ENCODE results near the gene PLEKHG4. TPM values are rescaled to one million over a fixed set of nuclear protein-coding genes. Genes with fewer than 3 reads are reported as not detected.

PLEKHG4 gene
- polyA plus RNA-seq, 1 donor from 2014 or later, result 0.28 TPM

DNA sequence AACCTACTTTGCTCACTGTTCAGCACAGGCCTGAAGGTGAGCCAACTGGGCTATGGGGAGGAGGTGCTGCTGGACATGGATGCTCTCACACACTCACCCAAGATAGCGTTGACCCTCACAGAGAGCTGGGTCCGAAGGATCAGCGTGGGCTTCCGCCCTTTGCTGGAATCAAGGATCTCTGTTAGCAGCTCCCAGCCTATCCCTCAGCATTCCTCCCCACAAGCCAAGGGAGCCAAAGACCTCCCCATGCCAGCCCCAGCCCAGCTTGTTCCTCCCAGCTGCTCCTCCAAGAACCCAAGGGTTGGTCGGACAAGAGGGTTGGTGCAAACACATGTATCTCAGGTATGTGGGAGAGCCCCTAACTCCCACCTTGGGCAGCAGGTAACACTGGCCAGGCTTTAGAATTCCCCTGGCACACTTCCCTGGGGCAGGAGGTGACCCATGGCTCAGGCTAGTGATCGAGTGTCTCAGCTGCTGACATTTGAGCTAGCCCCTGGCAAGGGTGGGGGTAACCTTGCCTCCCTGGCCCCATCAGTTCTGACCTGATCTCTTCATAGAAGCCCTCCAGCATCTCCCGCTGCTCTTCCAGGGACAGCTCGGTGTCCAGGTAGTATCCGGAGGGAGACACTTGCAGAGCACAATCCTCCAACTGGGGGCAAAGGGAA lies 40.4 kb upstream of the PLEKHG4 start:
- H3K27ac ChIP-seq (ENCODE audit: low read length), result no peak overlapping the region
- H4K20me1 ChIP-seq (ENCODE audit: insufficient read depth), result no peaks in the 10 kb centered on the region
- H3K36me3 ChIP-seq (ENCODE audit: insufficient read depth, low read length), result no peaks in the 10 kb centered on the region
- no peaks in the 10 kb centered on the region for H3K79me2 ChIP-seq (replicated peaks; ENCODE audit: insufficient read depth, low read length)
- H3K27me3 ChIP-seq (ENCODE audit: insufficient read depth, low read depth, low read length), result no peaks in the 10 kb centered on the region
- no peak overlapping the region for H3K9ac ChIP-seq (ENCODE audit: low read length)
- H3K9me2 ChIP-seq (ENCODE audit: insufficient read depth, low read length), result no peaks in the 10 kb centered on the region
- no peaks in the 10 kb centered on the region for H3F3A ChIP-seq (ENCODE audit: insufficient read depth, low read length, poor library complexity, severe bottlenecking)
- H3K4me3 ChIP-seq (ENCODE audit: low read length), result no peak overlapping the region
- no peaks in the 10 kb centered on the region for H3K9me3 ChIP-seq (ENCODE audit: low read length)
- no peak overlapping the region for H2AFZ ChIP-seq (ENCODE audit: low read depth, low read length)
- TF ChIP-seq, protein P1, sequence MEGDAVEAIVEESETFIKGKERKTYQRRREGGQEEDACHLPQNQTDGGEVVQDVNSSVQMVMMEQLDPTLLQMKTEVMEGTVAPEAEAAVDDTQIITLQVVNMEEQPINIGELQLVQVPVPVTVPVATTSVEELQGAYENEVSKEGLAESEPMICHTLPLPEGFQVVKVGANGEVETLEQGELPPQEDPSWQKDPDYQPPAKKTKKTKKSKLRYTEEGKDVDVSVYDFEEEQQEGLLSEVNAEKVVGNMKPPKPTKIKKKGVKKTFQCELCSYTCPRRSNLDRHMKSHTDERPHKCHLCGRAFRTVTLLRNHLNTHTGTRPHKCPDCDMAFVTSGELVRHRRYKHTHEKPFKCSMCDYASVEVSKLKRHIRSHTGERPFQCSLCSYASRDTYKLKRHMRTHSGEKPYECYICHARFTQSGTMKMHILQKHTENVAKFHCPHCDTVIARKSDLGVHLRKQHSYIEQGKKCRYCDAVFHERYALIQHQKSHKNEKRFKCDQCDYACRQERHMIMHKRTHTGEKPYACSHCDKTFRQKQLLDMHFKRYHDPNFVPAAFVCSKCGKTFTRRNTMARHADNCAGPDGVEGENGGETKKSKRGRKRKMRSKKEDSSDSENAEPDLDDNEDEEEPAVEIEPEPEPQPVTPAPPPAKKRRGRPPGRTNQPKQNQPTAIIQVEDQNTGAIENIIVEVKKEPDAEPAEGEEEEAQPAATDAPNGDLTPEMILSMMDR (IDR thresholded peaks at IDR 0.05; ENCODE audit: poor library complexity, severe bottlenecking), result no peak
- TF ChIP-seq POLR2AphosphoS5 (IDR thresholded peaks at IDR 0.05) (no peak), SMC3 (conservative IDR thresholded peaks at IDR 0.05; ENCODE audit: poor library complexity) (no peak), EZH2 (IDR thresholded peaks at IDR 0.05; ENCODE audit: borderline replicate concordance, insufficient read depth, low read length, poor library complexity, severe bottlenecking) (no peak), MXI1 (conservative IDR thresholded peaks at IDR 0.05; ENCODE audit: poor library complexity, severe bottlenecking) (no peak), EP300 (conservative IDR thresholded peaks at IDR 0.05; ENCODE audit: poor library complexity, severe bottlenecking) (no peak), RAD21 (conservative IDR thresholded peaks at IDR 0.05) (no peak), TAF1 (IDR thresholded peaks at IDR 0.05; ENCODE audit: low read depth) (no peak)
- TF ChIP-seq, protein P2, sequence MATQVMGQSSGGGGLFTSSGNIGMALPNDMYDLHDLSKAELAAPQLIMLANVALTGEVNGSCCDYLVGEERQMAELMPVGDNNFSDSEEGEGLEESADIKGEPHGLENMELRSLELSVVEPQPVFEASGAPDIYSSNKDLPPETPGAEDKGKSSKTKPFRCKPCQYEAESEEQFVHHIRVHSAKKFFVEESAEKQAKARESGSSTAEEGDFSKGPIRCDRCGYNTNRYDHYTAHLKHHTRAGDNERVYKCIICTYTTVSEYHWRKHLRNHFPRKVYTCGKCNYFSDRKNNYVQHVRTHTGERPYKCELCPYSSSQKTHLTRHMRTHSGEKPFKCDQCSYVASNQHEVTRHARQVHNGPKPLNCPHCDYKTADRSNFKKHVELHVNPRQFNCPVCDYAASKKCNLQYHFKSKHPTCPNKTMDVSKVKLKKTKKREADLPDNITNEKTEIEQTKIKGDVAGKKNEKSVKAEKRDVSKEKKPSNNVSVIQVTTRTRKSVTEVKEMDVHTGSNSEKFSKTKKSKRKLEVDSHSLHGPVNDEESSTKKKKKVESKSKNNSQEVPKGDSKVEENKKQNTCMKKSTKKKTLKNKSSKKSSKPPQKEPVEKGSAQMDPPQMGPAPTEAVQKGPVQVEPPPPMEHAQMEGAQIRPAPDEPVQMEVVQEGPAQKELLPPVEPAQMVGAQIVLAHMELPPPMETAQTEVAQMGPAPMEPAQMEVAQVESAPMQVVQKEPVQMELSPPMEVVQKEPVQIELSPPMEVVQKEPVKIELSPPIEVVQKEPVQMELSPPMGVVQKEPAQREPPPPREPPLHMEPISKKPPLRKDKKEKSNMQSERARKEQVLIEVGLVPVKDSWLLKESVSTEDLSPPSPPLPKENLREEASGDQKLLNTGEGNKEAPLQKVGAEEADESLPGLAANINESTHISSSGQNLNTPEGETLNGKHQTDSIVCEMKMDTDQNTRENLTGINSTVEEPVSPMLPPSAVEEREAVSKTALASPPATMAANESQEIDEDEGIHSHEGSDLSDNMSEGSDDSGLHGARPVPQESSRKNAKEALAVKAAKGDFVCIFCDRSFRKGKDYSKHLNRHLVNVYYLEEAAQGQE (IDR thresholded peaks at IDR 0.05; ENCODE audit: borderline replicate concordance), result no peak
- H3K4me2 ChIP-seq (ENCODE audit: low read length), result no peak overlapping the region

DNA sequence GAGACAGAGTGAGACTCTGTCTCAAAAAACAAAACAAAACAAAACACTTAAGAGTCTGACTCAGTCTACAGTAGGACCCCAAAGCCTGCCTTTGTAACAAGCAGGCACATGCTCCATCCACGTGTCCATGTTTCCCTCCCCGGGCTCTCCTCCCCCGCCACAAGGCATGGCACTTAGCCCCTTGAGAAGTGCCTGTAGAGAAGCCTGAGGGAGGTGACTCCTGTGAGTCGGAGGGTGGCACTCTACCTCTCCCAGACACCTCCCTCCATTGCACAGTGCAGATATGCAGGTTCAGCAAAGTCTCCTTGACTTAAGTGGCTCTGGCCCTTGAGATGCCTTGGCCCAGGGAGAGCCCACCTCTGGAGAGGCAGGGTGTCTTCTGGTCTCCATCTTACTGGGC lies 38.8 kb upstream of the PLEKHG4 start:
- Histone ChIP-seq H4K20me1 (ENCODE audit: insufficient read depth) (no peaks in the 10 kb centered on the region), H3K9ac (ENCODE audit: low read length) (no peak overlapping the region), H3K4me3 (ENCODE audit: low read length) (no peak overlapping the region), H3K36me3 (ENCODE audit: insufficient read depth, low read length) (no peaks in the 10 kb centered on the region), H3K79me2 (replicated peaks; ENCODE audit: insufficient read depth, low read length) (no peaks in the 10 kb centered on the region), H3F3A (ENCODE audit: insufficient read depth, low read length, poor library complexity, severe bottlenecking) (no peaks in the 10 kb centered on the region), H3K4me2 (ENCODE audit: low read length) (no peak overlapping the region), H3K9me3 (ENCODE audit: low read length) (no peaks in the 10 kb centered on the region), H2AFZ (ENCODE audit: low read depth, low read length) (no peak overlapping the region), H3K27me3 (ENCODE audit: insufficient read depth, low read depth, low read length) (no peaks in the 10 kb centered on the region), H3K27ac (ENCODE audit: low read length) (no peak overlapping the region), H3K9me2 (ENCODE audit: insufficient read depth, low read length) (no peaks in the 10 kb centered on the region)
- no peak for TF ChIP-seq EZH2 (IDR thresholded peaks at IDR 0.05; ENCODE audit: borderline replicate concordance, insufficient read depth, low read length, poor library complexity, severe bottlenecking)
- no peak for TF ChIP-seq TAF1 (IDR thresholded peaks at IDR 0.05; ENCODE audit: low read depth)
- no peak for TF ChIP-seq SMC3 (conservative IDR thresholded peaks at IDR 0.05; ENCODE audit: poor library complexity)
- TF ChIP-seq, protein P1 (IDR thresholded peaks at IDR 0.05; ENCODE audit: poor library complexity, severe bottlenecking), result no peak
- TF ChIP-seq MXI1 (conservative IDR thresholded peaks at IDR 0.05; ENCODE audit: poor library complexity, severe bottlenecking), result no peak
- no peak for TF ChIP-seq RAD21 (conservative IDR thresholded peaks at IDR 0.05)
- TF ChIP-seq EP300 (conservative IDR thresholded peaks at IDR 0.05; ENCODE audit: poor library complexity, severe bottlenecking), result no peak
- TF ChIP-seq, protein P2 (IDR thresholded peaks at IDR 0.05; ENCODE audit: borderline replicate concordance), result no peak
- no peak for TF ChIP-seq POLR2AphosphoS5 (IDR thresholded peaks at IDR 0.05)
